Colonic mucosa (tissue), 4 donors: ENCODE measurements around the gene MOB3B. TPM values are rescaled to one million over a fixed set of nuclear protein-coding genes. Genes with fewer than 3 reads are reported as not detected.
A peak's percentile ranks its signal among the peaks of the same experiment; 100 is the strongest.

ENCODE experiments used
- DNase-seq: peaks from one replicate; pipeline ENCODE4 v3.0.0-alpha.2; 2020
- H3K27ac ChIP-seq: fragments of 200-600 bp; one replicate; pipeline ENCODE4 v1.8.0; 2021
- H3K27me3 ChIP-seq: fragments of 200-600 bp; one replicate; pipeline ENCODE4 v1.8.0; 2021
- H3K36me3 ChIP-seq: fragments of 200-600 bp; one replicate; pipeline ENCODE4 v1.8.0; 2021
- H3K4me1 ChIP-seq: fragments of 200-600 bp; one replicate; pipeline ENCODE4 v1.8.0; 2021; ENCODE audit warnings: mild to moderate bottlenecking
- H3K4me3 ChIP-seq: fragments of 200-600 bp; one replicate; pipeline ENCODE4 v1.8.0; 2021
- H3K9ac ChIP-seq, 2 donors: one replicate each; pipeline ENCODE4 v1.7.0; 2013; ENCODE audit warnings: control low read depth in 2 of 2, low read depth in 2 of 2, low read length in 2 of 2
- H3K9me3 ChIP-seq: fragments of 200-600 bp; one replicate; pipeline ENCODE4 v1.8.0; 2021
- intact Hi-C: fragments of 100-400 bp; cut with DNase I; formaldehyde crosslinking; loops from one replicate; pipeline ENCODE4 v1.14.1; 2022
- total RNA-seq, 2 donors: library from RNA; stranded (reverse); fragmentation: NEBNext Ultra II Directional in 1 of 2; extraction: Animal tissue kit (Norgen Biotek cat#: 25700) in 1 of 2; gene quantifications; one replicate each; pipeline ENCODE4 v1.2.1, GENCODE V29; 2021
- TF ChIP-seq, protein P1 (sequence below): fragments of 200-600 bp; IDR thresholded peaks from one replicate; pipeline ENCODE4 v1.8.0; 2022; ENCODE audit warnings: antibody characterized with exemption, mild to moderate bottlenecking
- donor health status: healthy.
- donor health status: DM: no; HTN: no; CAD: no.
- donor health status: DM: no; HTN: no; CAD: no.

MOB3B gene
- total RNA-seq, 2 donors from 2014 or later: 35.8 to 39.6 TPM

DNA sequence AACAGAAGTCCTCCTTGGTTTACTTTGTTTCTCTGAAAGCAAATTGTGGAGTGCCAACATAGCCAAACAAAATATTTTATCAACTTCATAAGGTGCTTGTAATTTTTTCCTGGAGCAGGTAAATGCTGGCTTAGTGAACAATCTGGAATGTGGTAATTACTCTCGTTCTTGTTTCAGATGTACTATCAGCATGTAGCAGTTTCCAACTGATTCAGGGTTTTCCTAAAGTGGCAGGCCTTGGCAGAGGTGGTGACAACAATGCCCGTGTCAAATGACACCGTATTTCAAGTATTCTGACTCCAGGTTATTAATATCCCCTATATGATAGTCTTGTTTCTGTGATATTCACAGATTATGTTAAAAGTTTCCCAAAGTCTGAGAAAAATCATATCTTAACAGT, 42.4 kb upstream of the MOB3B start:
- Histone ChIP-seq H3K27ac (peak overlapping the region; percentile 97), H3K4me1 (no peaks in the 10 kb centered on the region), H3K9me3 (no peaks in the 10 kb centered on the region), H3K4me3 (peak overlapping the region; percentile 81), H3K36me3 (no peaks in the 10 kb centered on the region), H3K9ac (peak overlapping the region; percentile 88 to 92), H3K27me3 (no peaks in the 10 kb centered on the region)
- TF ChIP-seq, protein P1, sequence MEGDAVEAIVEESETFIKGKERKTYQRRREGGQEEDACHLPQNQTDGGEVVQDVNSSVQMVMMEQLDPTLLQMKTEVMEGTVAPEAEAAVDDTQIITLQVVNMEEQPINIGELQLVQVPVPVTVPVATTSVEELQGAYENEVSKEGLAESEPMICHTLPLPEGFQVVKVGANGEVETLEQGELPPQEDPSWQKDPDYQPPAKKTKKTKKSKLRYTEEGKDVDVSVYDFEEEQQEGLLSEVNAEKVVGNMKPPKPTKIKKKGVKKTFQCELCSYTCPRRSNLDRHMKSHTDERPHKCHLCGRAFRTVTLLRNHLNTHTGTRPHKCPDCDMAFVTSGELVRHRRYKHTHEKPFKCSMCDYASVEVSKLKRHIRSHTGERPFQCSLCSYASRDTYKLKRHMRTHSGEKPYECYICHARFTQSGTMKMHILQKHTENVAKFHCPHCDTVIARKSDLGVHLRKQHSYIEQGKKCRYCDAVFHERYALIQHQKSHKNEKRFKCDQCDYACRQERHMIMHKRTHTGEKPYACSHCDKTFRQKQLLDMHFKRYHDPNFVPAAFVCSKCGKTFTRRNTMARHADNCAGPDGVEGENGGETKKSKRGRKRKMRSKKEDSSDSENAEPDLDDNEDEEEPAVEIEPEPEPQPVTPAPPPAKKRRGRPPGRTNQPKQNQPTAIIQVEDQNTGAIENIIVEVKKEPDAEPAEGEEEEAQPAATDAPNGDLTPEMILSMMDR: no peak
- intact Hi-C loops: loop anchor here (5.0 kb wide), 1 partner anchor 90 kb away; no protein-coding TSS in a partner anchor
- no peak for DNase-seq

DNA sequence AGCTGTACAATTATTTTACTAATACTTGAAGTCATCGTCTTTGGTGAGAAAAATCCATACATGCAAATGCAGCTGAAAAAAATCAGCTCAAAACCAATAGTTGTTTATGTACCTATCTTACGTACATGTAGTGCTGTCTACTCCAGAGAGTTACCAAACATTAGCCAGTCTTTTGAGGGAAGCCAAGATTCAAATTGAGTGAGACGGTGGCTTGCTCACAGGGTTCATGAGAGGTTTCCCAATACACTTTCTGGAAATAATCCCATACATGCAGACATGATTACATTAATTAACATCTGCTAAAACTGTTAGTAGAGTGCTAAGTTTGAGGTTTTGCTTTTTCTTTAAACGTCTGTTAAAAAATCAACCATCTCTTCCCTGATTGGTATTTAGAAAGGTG, 41.4 kb upstream of the MOB3B start:
- Histone ChIP-seq H3K4me3 (no peak overlapping the region), H3K9ac (no peak overlapping the region), H3K36me3 (no peaks in the 10 kb centered on the region), H3K4me1 (no peaks in the 10 kb centered on the region), H3K27me3 (no peaks in the 10 kb centered on the region), H3K27ac (no peak overlapping the region), H3K9me3 (no peaks in the 10 kb centered on the region)
- DNase-seq: no peak
- TF ChIP-seq, protein P1: no peak
- intact Hi-C loops: loop anchor here (5.0 kb wide), 1 partner anchor 91 kb away; no protein-coding TSS in a partner anchor

DNA sequence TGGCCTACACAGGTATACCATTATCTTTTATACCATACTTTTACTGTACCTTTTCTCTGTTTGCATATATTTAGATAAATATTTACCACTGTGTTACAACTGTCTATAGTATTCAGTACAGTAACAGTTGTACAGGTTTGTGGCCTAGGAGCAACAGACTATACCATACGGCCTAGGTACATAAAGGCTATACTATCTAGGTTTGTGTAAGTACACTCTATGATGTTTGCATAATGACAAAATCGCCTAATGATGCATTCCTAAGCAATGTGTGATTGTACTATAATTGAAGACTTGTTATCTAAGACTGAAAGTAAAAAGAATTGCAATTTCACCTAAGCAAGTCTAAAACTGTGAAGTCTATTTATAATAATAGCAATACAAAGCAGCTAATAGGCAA, 39.8 kb upstream of the MOB3B start:
- intact Hi-C loops: no loop called here
- Histone ChIP-seq H3K9ac (no peak overlapping the region), H3K27ac (peak overlapping the region; percentile 46), H3K36me3 (no peaks in the 10 kb centered on the region), H3K4me1 (no peaks in the 10 kb centered on the region), H3K9me3 (no peaks in the 10 kb centered on the region), H3K27me3 (no peaks in the 10 kb centered on the region), H3K4me3 (no peak overlapping the region)
- no peak for DNase-seq
- TF ChIP-seq, protein P1: no peak

DNA sequence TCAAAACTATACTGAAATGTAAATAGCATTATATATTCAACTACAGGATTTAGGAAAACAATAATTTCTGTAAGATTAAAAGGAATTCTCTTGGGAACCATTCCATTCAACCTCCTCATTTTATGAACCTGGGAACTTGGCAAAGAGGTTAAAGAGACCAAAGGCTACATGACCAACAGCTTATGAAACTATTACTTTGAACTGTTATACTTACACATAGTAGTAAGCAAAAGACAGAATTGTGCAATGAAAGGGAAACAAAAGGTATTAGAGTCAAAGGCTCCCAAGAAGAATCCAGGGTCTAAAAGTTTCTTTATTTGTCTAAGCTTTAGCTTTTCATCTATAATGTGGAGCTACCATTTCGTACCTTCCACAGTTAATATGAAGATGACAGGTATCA, 36.5 kb upstream of the MOB3B start:
- intact Hi-C loops: no loop called here
- TF ChIP-seq, protein P1: no peak

DNA sequence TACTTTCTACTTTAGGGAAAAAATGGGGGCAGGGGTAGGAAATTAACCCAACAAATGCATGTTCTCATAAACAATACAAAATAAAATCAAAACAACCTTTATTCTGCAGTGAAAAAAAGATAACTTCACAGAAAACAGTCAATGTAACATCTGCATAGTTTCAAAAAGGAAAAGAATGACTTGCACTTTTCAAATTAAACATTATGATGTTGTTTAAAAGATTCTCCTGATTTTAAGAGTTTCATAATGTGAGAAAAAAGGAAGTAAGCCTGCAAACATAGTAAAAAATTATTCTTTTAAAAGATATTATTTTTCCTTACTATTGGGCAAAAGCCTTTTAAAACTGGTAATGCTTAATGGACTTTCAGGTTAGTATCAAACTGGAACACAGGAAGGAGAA, 36.1 kb upstream of the MOB3B start:
- H3K36me3 ChIP-seq: no peaks in the 10 kb centered on the region
- intact Hi-C loops: no loop called here
- H3K27me3 ChIP-seq: no peaks in the 10 kb centered on the region
- DNase-seq: no peak
- no peak overlapping the region for H3K27ac ChIP-seq
- TF ChIP-seq, protein P1: no peak
- H3K4me1 ChIP-seq: no peaks in the 10 kb centered on the region
- H3K9ac ChIP-seq: no peak overlapping the region
- no peaks in the 10 kb centered on the region for H3K9me3 ChIP-seq
- no peak overlapping the region for H3K4me3 ChIP-seq

More for the DNA sequence above, 36.5 kb upstream of the MOB3B start:
- H3K27ac ChIP-seq: no peak overlapping the region
- H3K27me3 ChIP-seq: no peaks in the 10 kb centered on the region
- no peak overlapping the region for H3K9ac ChIP-seq
- no peak for DNase-seq
- H3K4me3 ChIP-seq: no peak overlapping the region
- no peaks in the 10 kb centered on the region for H3K9me3 ChIP-seq
- H3K36me3 ChIP-seq: no peaks in the 10 kb centered on the region
- H3K4me1 ChIP-seq: no peaks in the 10 kb centered on the region
